HG03558 (cell line): ENCODE data around the gene COLEC12.
"Not testable (repeated sequence)": the region's sequence is repeated elsewhere in the genome, so short reads cannot be mapped to it uniquely, and the experiment has no call there.

Source experiments
- ATAC-seq: cut with Tn5 transposase; IDR thresholded peaks from one replicate; pipeline ENCODE4 v1.9.1; 2021; ENCODE audit warnings: moderate number of reproducible peaks; ENCODE audit not compliant: unreplicated experiment; ENCODE audit errors: extremely low read depth

The COLEC12 gene

GRCh38 chr18:305003-305501 is 195.4 kb downstream of the COLEC12 start:
- ATAC-seq, result no peak

GRCh38 chr18:303607-304006 is 196.9 kb downstream of the COLEC12 start:
- ATAC-seq, result no peak

GRCh38 chr18:303011-303410 is 197.5 kb downstream of the COLEC12 start:
- ATAC-seq, result no peak

- no peak for ATAC-seq
Observed at GRCh38 chr18:302097-302496, 198.4 kb downstream of the COLEC12 start.

- no peak for ATAC-seq
Observed at GRCh38 chr18:297936-298335, 202.6 kb downstream of the COLEC12 start.

- ATAC-seq, result no peak
Observed at GRCh38 chr18:295756-296490, 204.6 kb downstream of the COLEC12 start.

GRCh38 chr18:294566-294965 is 205.9 kb downstream of the COLEC12 start:
- ATAC-seq, result no peak

GRCh38 chr18:293536-293935 is 207.0 kb downstream of the COLEC12 start:
- no peak for ATAC-seq

- no peak for ATAC-seq
Observed at GRCh38 chr18:292271-292670, 208.2 kb downstream of the COLEC12 start.

- ATAC-seq, result not testable (repeated sequence)
Observed at GRCh38 chr18:289970-290369, 210.5 kb downstream of the COLEC12 start.

- ATAC-seq, result no peak
Observed at GRCh38 chr18:289026-289425, 211.5 kb downstream of the COLEC12 start.

GRCh38 chr18:286515-287310 is 213.8 kb downstream of the COLEC12 start:
- no peak for ATAC-seq

GRCh38 chr18:285817-286216 is 214.7 kb downstream of the COLEC12 start:
- ATAC-seq, result no peak

GRCh38 chr18:275486-275885 is 225.0 kb downstream of the COLEC12 start:
- no peak for ATAC-seq

GRCh38 chr18:274313-274712 is 226.2 kb downstream of the COLEC12 start:
- no peak for ATAC-seq

GRCh38 chr18:273525-273924 is 227.0 kb downstream of the COLEC12 start:
- no peak for ATAC-seq

GRCh38 chr18:272650-273049 is 227.9 kb downstream of the COLEC12 start:
- no peak for ATAC-seq

- no peak for ATAC-seq
Observed at GRCh38 chr18:269480-270095, 230.9 kb downstream of the COLEC12 start.

- ATAC-seq, result peak; percentile 83
Observed at GRCh38 chr18:267688-268552, 232.6 kb downstream of the COLEC12 start, which contains the start of gene THOC1. Gene THOC1, minus strand, starts transcription at chr18:268047. Its CDS starts 28 bp downstream, at chr18:268019.

GRCh38 chr18:267380-267687 is 233.2 kb downstream of the COLEC12 start:
- no peak for ATAC-seq
